ENCODE results near the gene SLC7A5.
"Not testable (repeated sequence)": the region's sequence is repeated elsewhere in the genome, so short reads cannot be mapped to it uniquely, and the experiment has no call there.

The SLC7A5 gene

GRCh38 chr16:87869061-87869878, at the start of gene SLC7A5:
Gene SLC7A5 (minus strand): TSS chr16:87869507. CDS start chr16:87869422, 85 bp downstream.
- not testable (repeated sequence) for DNase-seq

- DNase-seq: no peak
Measured at GRCh38 chr16:87918338-87918737, 49.0 kb upstream of the SLC7A5 start.

DNA sequence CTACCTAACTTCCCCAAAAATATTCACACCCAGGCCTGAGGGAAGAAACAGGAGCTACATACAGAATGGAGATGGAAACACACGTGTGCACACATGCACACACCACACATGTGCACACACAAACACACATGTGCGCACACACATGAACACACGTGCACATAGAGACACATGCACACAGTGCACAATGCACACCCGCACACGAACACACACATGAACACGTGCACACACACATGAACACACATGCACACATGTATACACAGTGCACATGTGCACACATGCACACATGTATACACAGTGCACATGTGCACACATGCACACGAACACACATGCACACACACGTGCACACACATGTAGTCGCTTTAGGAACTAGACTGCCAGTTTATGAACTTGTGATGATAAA, 48.2 kb upstream of the SLC7A5 start:
- DNase-seq: no peak

DNA sequence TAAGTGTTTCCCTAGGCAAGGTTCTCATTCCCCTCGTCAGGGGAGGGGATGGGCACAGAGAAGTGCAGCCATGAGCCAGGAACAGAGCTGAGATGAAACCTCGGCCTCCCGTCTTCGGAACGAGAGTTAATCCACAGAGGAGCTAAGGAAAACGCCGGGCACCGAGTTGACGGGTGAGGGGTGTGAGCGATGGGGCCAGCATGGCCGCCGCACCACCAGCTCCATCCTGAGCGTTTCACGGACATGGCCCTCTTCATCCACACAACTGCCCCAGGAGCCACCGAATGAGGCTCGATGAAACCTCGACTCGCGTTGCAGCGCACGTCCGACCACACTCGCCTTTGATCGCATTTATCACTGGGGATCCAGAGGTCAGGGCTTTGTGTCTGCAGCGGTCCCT, 45.5 kb upstream of the SLC7A5 start:
- DNase-seq: no peak

DNA sequence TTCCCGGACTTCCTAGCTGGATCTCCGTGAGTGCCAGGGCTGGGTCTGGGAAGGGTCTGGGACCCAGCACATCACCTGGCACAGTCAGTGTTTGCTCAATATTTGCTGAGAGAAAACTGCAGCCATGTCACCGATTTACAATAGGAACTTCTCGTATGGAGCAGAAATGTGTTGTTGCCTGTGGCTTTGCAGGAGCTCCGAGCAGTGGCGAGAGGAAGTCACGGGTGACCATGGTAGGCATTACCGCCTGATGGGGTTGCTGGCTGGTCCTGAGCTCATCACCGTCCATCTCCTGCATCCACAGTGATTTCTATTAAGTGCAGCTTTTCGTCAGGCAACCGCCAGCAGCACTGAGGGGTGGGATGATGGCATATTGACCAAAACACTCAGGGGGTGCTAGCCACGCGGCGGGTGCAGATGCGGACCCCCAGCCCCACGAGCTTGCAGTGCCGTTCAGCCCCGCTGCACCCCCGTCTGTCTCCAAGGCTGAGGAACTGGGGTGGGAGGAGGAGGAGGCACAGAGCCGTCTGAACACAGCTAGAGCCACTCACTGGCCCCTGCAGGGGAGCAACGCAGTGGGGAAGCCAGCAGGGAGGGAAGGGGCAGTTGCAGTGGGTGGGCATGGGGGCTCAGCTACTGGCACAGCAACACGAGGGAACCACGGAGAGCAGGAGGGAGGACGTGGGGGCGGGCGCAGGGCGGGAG, 44.9 kb upstream of the SLC7A5 start:
- DNase-seq: not testable (repeated sequence)

DNA sequence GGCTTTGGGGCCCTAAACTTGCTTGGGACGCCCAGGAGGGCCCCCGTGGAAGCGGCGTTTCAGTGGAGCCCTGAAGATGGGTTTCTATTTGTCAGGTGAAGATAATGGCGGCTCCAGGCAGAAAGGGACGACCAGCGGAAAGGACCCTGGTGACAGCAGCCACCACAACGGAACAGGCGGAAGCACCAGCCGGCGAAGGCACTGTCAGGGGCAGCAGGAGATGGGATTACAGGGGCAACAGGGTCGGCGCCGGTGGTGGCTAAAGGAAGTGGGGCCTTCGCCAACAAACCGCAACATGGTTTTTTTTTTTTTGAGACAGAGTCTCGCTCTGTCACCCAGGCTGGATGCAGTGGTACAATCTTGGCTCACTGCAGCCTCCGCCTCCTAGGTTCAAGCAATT, 43.4 kb upstream of the SLC7A5 start:
- not testable (repeated sequence) for DNase-seq

- DNase-seq: peak; percentile 8
Measured at GRCh38 chr16:87911106-87911763, 41.9 kb upstream of the SLC7A5 start.

GRCh38 chr16:87909203-87909935, 40.1 kb upstream of the SLC7A5 start:
- DNase-seq: not testable (repeated sequence)

- not testable (repeated sequence) for DNase-seq
Measured at GRCh38 chr16:87908101-87908500, 38.8 kb upstream of the SLC7A5 start.

DNA sequence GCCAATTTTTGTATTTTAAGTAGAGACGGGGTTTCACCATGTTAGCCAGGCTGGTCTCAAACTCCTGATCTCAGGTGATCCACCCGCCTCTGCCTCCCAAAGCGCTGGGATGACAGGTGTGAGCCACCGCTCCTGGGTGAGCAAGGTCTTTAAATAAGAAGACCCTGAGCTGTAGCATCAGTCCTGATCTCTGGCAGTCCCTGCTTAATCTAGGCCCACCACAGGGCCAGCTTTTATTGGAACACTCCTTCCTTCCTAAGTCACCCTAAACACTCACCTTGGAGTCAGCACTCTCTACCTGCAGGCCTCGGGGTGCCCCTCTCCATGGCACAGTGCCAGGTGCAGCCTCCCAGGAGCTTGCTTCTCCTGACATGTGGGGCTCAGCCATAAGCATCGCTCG, 36.2 kb upstream of the SLC7A5 start:
- not testable (repeated sequence) for DNase-seq

GRCh38 chr16:87904963-87905362, 35.7 kb upstream of the SLC7A5 start:
- DNase-seq: not testable (repeated sequence)

DNA sequence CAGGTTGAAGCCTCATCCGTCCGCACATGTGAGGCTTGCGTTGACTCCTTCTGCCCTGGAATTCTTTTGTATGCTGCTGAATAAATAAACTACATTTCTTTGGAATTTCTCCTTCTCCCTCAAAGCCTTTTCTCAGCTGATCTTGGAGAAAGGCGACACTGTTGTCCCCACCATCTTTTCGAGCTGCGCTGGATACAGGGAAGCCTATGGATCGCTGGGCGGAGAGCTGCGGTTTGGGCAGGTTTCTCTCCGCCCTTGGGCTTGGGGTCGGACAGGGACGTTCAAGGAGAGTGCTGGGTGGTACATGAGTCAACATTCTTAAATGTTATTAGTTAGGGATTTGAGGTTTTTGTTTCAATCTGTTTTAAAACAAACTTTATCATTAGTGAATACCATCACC, 31.2 kb upstream of the SLC7A5 start:
- DNase-seq: not testable (repeated sequence)

GRCh38 chr16:87897521-87898505, 28.5 kb upstream of the SLC7A5 start:
- no peak for DNase-seq

DNA sequence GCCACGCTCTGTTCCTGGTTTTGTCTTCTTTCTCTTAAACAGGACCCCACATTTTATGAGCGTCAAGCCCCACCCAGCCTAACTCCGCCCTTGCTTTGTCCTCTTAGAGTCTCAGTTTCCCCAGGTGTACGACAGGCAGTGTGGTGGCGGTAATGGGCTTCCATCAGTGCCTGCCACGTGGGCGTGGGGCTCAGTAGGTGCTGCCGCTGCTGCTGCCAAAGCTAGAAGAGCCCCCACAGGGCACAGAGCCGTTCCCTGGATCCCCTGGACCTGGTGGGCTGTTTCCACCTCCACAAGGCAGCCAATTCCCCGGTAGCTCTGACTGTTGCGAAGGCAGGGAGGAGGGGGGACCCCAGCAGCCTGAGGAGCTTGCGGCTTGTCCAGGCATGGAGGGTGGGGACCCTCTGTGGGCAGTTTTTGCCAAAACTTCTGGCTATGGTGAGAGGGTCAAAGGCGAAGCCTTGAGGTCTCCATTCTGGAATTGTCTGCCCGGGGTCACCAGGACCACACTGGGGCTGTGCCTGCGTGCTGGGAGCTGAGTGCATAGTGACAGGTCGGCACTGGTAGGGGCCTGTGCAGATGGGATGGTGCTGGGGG, 27.7 kb upstream of the SLC7A5 start:
- not testable (repeated sequence) for DNase-seq

DNA sequence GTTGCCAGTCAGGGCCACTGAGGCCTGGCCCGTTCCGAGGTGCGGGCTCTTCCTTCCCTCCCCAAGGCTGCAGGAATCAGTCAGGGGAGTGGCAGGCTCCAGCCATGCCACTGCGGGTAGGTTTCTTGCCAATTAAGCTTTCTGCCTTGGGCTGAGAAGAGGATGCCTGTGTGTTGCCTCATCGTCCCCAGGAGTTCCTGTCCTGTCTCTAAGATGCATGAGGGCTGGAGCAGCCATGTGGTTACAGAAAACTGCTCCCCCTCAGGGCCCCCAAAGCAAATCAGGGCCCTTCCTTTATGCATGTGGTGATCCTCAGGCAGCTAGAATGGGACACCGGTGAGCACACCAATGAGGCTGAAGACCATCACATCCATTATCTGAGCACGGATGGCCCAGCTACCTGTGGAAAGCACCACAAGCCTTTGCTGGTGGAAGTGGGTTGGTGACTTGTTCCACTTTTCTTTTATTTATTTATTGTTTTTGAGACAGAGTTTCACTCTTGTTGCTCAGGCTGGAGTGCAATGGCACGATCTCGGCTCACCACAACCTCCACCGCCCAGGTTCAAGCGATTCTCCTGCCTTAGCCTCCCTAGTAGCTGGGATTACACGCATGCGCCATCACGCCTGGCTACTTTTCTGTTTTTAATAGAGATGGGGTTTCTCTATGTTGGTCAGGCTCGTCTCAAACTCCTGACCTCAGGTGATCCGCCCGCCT, 27.0 kb upstream of the SLC7A5 start:
- DNase-seq: not testable (repeated sequence)

DNA sequence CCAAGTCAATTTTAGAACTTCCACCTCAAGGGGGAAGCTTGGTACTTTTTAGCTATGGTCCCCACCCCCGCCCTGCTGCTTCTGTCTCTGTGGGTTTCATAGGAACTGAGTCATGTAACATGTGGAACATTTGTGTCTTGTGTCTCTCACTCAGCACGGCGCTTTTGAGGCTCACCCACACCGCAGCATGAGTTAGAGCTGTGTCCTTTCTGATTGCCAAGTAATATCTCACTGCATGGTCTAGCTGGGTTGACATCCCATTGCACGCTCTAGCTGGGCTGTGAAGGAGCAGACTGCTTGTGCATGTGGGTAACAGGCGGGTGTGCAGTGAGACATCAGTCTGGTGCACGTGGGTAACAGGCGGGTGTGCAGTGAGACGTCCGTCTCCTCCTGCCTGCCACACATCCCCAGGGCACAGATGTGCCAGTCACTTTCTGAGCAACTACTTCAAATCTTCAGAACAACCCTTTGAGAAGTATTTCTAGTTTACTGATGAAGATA, 26.4 kb upstream of the SLC7A5 start:
- DNase-seq: no peak

GRCh38 chr16:87894005-87894404, 24.7 kb upstream of the SLC7A5 start:
- DNase-seq: not testable (repeated sequence)

DNA sequence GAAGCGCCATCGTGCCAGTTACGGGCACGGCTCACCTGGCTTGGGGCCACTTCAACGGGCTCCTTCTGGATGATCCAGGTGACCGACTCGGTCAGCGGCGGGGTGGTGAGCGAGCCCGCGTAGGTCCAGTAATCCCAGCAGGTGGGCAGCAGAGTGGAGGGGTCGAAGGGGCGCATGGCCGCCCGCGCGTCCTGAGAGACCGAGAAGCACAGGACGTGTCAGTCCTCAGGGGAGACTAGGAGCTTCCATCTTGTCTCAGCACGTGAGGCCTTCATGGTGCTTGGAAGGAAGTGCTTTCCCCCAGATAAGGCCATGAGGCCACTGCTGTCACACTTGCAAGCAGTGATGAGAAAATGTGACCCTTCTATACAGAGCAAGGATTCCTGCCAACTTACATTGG, 22.5 kb upstream of the SLC7A5 start:
- DNase-seq: no peak

DNA sequence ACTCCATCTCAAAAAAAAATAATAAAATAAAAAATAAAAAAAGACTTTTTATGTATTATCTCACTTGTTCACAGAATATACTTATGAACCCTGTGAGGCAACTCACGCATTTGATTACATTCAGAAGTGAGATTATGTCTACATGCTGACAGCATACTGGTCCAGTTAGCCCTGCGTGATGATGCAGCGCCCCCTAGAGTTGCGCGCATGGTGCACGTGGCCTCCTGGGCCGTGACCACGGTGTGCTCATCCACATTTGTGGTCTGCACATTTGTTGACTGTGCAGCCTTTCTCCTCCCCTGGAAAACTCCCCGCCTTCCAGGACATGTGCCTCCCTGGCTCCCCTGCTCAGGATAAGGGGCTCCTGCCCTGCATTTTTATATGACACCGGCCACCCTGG, 20.5 kb upstream of the SLC7A5 start:
- not testable (repeated sequence) for DNase-seq

- not testable (repeated sequence) for DNase-seq
Measured at GRCh38 chr16:87888346-87888745, 19.0 kb upstream of the SLC7A5 start.
